ENCODE measurements around the gene RTL1. TPM values are rescaled to one million over a fixed set of nuclear protein-coding genes. Genes with fewer than 3 reads are reported as not detected.
A peak's percentile ranks its signal among the peaks of the same experiment; 100 is the strongest.

RTL1 gene
- total and polyA plus RNA-seq, 5 experiments from 2014 or later = not detected

- peak overlapping the region in 1 of 10 donors; percentile 34 for H3K27ac Mint-ChIP-seq
- H3K9me3 Mint-ChIP-seq = no peaks in the 10 kb centered on the region
- H3K4me3 Mint-ChIP-seq = no peak overlapping the region
- POLR2A ChIA-PET = interaction anchor here (0.6 kb wide), 1 partner anchor 1484 kb away, joined by 4 read pairs; no protein-coding TSS in a partner anchor
- peaks cover 13 to 47% (median 35%) of the 10 kb centered on the region in 5 donors for H3K27me3 Mint-ChIP-seq
- ATAC-seq = no peak
- DNase-seq = peak in 1 of 10 donors; percentile 11
- no peaks in the 10 kb centered on the region for H3K4me1 Mint-ChIP-seq
- no peaks in the 10 kb centered on the region for H3K36me3 Mint-ChIP-seq
Observed at GRCh38 chr14:100894416-100894815, 9.1 kb downstream of the RTL1 start.

- no peak for ATAC-seq
- peaks cover 11 to 41% (median 35%) of the 10 kb centered on the region in 5 donors for H3K27me3 Mint-ChIP-seq
Observed at GRCh38 chr14:100893760-100894159, 9.8 kb downstream of the RTL1 start.

GRCh38 chr14:100893228-100893601, 10.3 kb downstream of the RTL1 start:
- no peak for DNase-seq
- Mint-ChIP-seq H3K36me3 (no peaks in the 10 kb centered on the region), H3K27me3 (peaks cover 11 to 37% (median 32%) of the 10 kb centered on the region in 5 donors), H3K4me3 (no peak overlapping the region), H3K27ac (no peak overlapping the region), H3K4me1 (no peaks in the 10 kb centered on the region), H3K9me3 (no peaks in the 10 kb centered on the region)
- POLR2A ChIA-PET = no interaction called here
- ATAC-seq = no peak

More at GRCh38 chr14:100893760-100894159, 9.8 kb downstream of the RTL1 start:
- Mint-ChIP-seq H3K27ac (no peak overlapping the region), H3K9me3 (no peaks in the 10 kb centered on the region), H3K4me1 (no peaks in the 10 kb centered on the region), H3K4me3 (no peak overlapping the region), H3K36me3 (no peaks in the 10 kb centered on the region)
- peak in 1 of 10 donors; percentile 5 for DNase-seq
- POLR2A ChIA-PET = no interaction called here

- Mint-ChIP-seq H3K27me3 (peaks cover 11 to 41% (median 32%) of the 10 kb centered on the region in 5 donors), H3K9me3 (no peaks in the 10 kb centered on the region), H3K4me3 (no peak overlapping the region), H3K36me3 (no peaks in the 10 kb centered on the region), H3K4me1 (no peaks in the 10 kb centered on the region), H3K27ac (no peak overlapping the region)
- ATAC-seq = no peak
- POLR2A ChIA-PET = no interaction called here
- DNase-seq = peak in 1 of 10 donors; percentile 10
Observed at GRCh38 chr14:100892496-100893227, 10.9 kb downstream of the RTL1 start.

GRCh38 chr14:100891501-100892445, 11.7 kb downstream of the RTL1 start:
- DNase-seq (peak in 1 of 10 donors; percentile 13), ATAC-seq (no peak)
- no peak overlapping the region for H3K27ac Mint-ChIP-seq
- H3K9me3 Mint-ChIP-seq = no peaks in the 10 kb centered on the region
- H3K4me3 Mint-ChIP-seq = no peak overlapping the region
- POLR2A ChIA-PET = no interaction called here
- H3K36me3 Mint-ChIP-seq = no peaks in the 10 kb centered on the region
- peaks cover 8 to 45% (median 26%) of the 10 kb centered on the region in 5 donors for H3K27me3 Mint-ChIP-seq
- H3K4me1 Mint-ChIP-seq = no peaks in the 10 kb centered on the region

- ATAC-seq = no peak
- Mint-ChIP-seq H3K9me3 (no peaks in the 10 kb centered on the region), H3K27ac (no peak overlapping the region), H3K27me3 (peaks cover 8 to 46% (median 24%) of the 10 kb centered on the region in 5 donors), H3K4me3 (no peak overlapping the region), H3K36me3 (no peaks in the 10 kb centered on the region), H3K4me1 (no peaks in the 10 kb centered on the region)
- POLR2A ChIA-PET = no interaction called here
- peak in 1 of 10 donors; percentile 12 for DNase-seq
Observed at GRCh38 chr14:100891051-100891450, 12.5 kb downstream of the RTL1 start.

DNA sequence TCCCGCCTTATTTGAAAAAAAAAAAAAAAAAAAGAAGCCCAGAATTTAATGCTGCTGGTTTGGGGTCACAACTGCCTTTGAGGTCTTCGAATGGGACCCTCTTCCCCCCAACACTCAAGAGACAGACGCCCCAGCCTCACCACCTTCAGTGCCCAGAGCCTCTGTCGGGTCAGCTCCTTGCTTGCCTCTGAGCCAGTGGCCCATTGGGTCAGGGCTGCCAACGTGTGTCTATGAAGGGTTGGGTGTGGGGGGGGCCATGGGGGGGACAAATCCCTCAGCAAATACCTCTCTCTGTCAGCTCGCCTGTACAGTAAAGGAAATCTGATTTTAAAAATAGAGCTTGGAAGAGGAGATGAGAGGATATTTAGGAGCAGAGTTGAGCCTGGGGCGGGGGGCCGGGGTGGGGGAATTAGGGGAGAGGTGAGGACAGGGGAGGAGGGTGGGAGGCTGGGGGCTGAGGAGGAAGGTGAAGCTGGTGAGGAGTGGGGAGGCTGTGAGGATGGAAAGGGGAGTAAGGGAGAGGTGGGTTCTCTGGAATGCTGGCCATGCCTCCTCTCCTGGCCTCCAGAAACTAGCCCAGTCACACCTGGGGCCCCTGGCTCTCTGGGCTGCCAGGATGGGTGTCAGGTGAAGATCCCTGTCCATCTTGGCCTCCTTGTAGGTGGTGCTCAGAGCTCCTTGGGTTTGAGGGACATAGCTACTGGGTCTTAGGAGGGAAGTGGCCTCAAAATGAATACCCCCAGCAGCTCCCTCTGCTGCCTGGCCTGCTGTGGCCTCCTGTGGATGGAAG, 13.3 kb downstream of the RTL1 start:
- H3K4me3 Mint-ChIP-seq = no peak overlapping the region
- H3K27ac Mint-ChIP-seq = no peak overlapping the region
- POLR2A ChIA-PET = interaction anchor here (0.7 kb wide), 1 partner anchor 1072 kb away, joined by 3 read pairs; no protein-coding TSS in a partner anchor
- DNase-seq = peak in 1 of 10 donors; percentile 9
- no peaks in the 10 kb centered on the region for H3K9me3 Mint-ChIP-seq
- H3K36me3 Mint-ChIP-seq = no peaks in the 10 kb centered on the region
- H3K4me1 Mint-ChIP-seq = no peaks in the 10 kb centered on the region
- H3K27me3 Mint-ChIP-seq = peaks cover 6 to 51% (median 19%) of the 10 kb centered on the region in 5 donors
- ATAC-seq = no peak

- no peaks in the 10 kb centered on the region for H3K36me3 Mint-ChIP-seq
- H3K27ac Mint-ChIP-seq = no peak overlapping the region
- POLR2A ChIA-PET = interaction anchor here (0.7 kb wide), 1 partner anchor 1072 kb away, joined by 3 read pairs; no protein-coding TSS in a partner anchor
- H3K4me3 Mint-ChIP-seq = no peak overlapping the region
- H3K9me3 Mint-ChIP-seq = no peaks in the 10 kb centered on the region
- peaks cover 2 to 46% (median 15%) of the 10 kb centered on the region in 5 donors for H3K27me3 Mint-ChIP-seq
- ATAC-seq (no peak), DNase-seq (no peak)
- no peaks in the 10 kb centered on the region for H3K4me1 Mint-ChIP-seq
Observed at GRCh38 chr14:100889641-100890040, 13.9 kb downstream of the RTL1 start.

DNA sequence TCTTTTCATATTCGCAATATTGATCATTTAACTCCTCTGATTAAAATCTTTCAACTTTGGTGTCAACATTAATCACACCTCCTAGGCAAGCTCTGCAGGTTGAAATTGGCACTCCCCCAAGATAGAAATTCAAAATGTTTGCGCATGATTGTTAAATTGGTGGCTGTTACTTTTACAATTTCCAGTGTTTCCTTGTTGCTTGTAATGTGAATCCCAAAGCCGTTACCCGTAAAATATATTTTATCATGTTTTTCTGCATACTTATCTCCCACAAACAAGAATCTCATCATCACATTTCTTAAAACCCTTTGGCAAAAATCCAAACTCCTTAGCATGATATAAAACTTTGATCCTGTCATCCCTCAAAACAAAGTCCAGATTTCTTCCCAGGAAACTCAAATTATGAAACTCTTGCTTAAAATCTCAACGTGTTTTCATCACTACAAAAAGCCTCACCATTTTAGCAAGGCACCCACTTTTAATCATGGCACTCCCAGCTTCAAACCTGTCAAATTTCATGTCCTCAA, 14.7 kb downstream of the RTL1 start:
- POLR2A ChIA-PET = no interaction called here

DNA sequence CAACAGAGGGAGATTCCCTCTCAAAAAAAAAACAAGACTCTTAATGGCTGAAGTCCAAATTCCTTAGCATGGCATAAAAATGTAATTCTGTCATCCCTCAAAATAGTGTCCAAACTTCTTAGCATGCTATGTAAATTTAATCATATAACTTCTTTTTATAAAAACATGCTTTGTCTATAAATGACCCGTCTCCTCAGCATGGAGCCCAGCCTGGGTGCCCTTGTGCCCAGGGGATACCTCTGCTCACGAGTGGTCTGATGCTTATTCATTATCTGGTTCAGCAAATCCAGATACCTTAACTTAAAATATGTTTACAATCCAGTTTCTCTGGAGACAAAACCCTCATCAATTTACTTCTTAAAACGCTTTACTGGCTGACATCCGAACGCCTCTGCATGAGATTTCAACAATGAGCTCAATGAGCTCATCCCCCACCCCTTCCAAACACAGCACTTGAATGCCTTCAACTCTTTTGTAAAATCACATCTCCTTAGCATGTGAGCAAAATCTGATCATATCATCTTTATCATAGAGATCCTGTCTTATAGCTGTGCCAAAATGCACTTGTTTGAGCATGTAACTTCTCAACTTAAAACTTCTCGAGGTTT, 15.7 kb downstream of the RTL1 start:
- POLR2A ChIA-PET = no interaction called here
- ATAC-seq (no peak), DNase-seq (no peak)
- no peak overlapping the region for H3K27ac Mint-ChIP-seq
- no peak overlapping the region for H3K4me3 Mint-ChIP-seq
- H3K9me3 Mint-ChIP-seq = peaks cover 0 to 3% (median 0%) of the 10 kb centered on the region in 9 donors
- no peaks in the 10 kb centered on the region for H3K4me1 Mint-ChIP-seq
- H3K27me3 Mint-ChIP-seq = peaks cover 2 to 43% (median 10%) of the 10 kb centered on the region in 5 donors
- H3K36me3 Mint-ChIP-seq = no peaks in the 10 kb centered on the region

More for the DNA sequence above, 14.7 kb downstream of the RTL1 start:
- Mint-ChIP-seq H3K4me1 (no peaks in the 10 kb centered on the region), H3K9me3 (peaks cover 0 to 3% (median 0%) of the 10 kb centered on the region in 9 donors), H3K4me3 (no peak overlapping the region), H3K36me3 (no peaks in the 10 kb centered on the region), H3K27me3 (peaks cover 2 to 43% (median 12%) of the 10 kb centered on the region in 5 donors), H3K27ac (no peak overlapping the region)
- DNase-seq (no peak), ATAC-seq (no peak)

DNA sequence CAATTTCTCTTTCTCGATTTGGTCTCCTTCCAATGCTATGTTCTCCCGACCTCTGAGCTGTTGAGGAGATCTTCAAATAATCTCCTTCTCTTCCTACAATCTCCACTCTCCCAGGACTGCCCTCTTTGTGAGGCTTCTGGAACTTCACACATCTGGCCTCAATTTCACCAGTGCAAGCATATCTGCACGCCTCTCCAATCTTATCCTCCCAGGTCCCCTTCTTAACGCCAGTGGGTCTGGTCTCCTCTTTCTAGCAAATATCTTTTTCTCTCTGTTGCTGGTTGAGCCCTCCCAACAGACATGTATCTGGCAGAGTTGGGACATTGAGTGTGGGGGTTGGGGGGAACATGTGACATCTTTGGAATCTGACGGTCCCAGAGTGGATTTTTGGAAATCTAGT, 17.9 kb downstream of the RTL1 start:
- no peak for DNase-seq
- H3K27ac Mint-ChIP-seq = peak overlapping the region in 1 of 10 donors; percentile 1
- ATAC-seq = no peak
- H3K27me3 Mint-ChIP-seq = peaks cover 0 to 32% (median 2%) of the 10 kb centered on the region in 5 donors
- no peaks in the 10 kb centered on the region for H3K4me1 Mint-ChIP-seq
- POLR2A ChIA-PET = no interaction called here
- peaks cover 0 to 5% (median 0%) of the 10 kb centered on the region in 9 donors for H3K9me3 Mint-ChIP-seq
- H3K36me3 Mint-ChIP-seq = no peaks in the 10 kb centered on the region
- H3K4me3 Mint-ChIP-seq = no peak overlapping the region

DNA sequence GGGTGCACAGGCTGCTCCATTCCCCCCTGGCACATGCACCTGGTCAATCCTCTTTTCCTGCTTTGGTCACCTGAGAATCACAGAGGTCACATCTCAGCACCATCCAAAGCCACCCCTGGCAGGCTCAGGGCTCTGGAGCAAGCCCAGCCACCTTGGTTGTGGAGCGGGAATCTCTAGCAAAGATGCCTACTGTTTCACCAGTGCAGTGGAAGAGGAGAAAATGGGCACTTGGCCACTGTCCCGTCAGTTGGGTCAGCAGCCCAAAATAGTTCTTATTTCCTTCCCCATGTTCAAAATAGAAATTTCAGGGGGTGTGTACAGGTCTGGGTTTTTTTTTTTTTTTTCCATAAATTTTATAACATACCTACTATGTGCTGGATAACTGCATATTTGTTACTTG, 18.3 kb downstream of the RTL1 start:
- H3K36me3 Mint-ChIP-seq = no peaks in the 10 kb centered on the region
- no peak overlapping the region for H3K4me3 Mint-ChIP-seq
- H3K9me3 Mint-ChIP-seq = peaks cover 0 to 8% (median 0%) of the 10 kb centered on the region in 9 donors
- peaks cover 0 to 2% (median 0%) of the 10 kb centered on the region in 4 donors for H3K4me1 Mint-ChIP-seq
- POLR2A ChIA-PET = no interaction called here
- H3K27ac Mint-ChIP-seq = peak overlapping the region in 1 of 10 donors; percentile 1
- H3K27me3 Mint-ChIP-seq = peaks cover 0 to 32% (median 2%) of the 10 kb centered on the region in 5 donors
- DNase-seq (no peak), ATAC-seq (no peak)

Measured in naive thymus-derived CD8-positive, alpha-beta T cell (primary cell).